K562 (cell line): ENCODE data around the gene ZMAT2. TPM values are rescaled to one million over a fixed set of nuclear protein-coding genes. Genes with fewer than 3 reads are reported as not detected.

Source experiments
- ATAC-seq: fragments of 200-7000 bp; cut with Tn5 transposase; 3 replicates; pipeline ENCODE4 v1.9.1; 2020; ENCODE audit warnings: moderate library complexity
- BruUV-seq: library from RNA; stranded (reverse); fragments of 400-500 nt; replicated peaks from 2 replicates; lab custom pipeline; 2021; lab: Mats Ljungman, UMichigan
- CTCF ChIA-PET: fragments of 300-600 bp; formaldehyde crosslinking; extraction: SDS; loops from one replicate; lab custom pipeline; 2021; ENCODE audit warnings: low intra/inter-chr PET ratio; lab: Yijun Ruan, JAX
- POLR2A ChIA-PET: fragments of 300-600, 350-650 bp; sonication (Branson Sonifier 250); formaldehyde crosslinking; extraction: SDS; loops from one replicate; lab custom pipeline; 2021; ENCODE audit warnings: antibody characterized with exemption, inconsistent platforms; lab: Yijun Ruan, JAX
- DNase-seq, 4 experiments: peaks; one replicate each; pipeline versions ENCODE4 v3.0.0 to v3.0.0-alpha.2; 2011 to 2018; ENCODE audit warnings: low spot score in 3 of 4, mixed read lengths in 3 of 4; ENCODE audit errors: extremely low read depth in 1 of 4
- FAIRE-seq: peaks from 2 replicates; lab custom pipeline; 2011; peaks lifted over from hg19 to GRCh38; lab: Jason Lieb, UNC
- H2AFZ ChIP-seq: 2 replicates; pipeline ENCODE4 v1.6.0; 2011; ENCODE audit warnings: low read depth, low read length, control low read depth, inconsistent platforms
- H3K27ac ChIP-seq: fragments of 200-600 bp; 3 replicates; pipeline ENCODE4 v1.8.0; 2011; ENCODE audit warnings: low read depth, mild to moderate bottlenecking, control low read depth, inconsistent platforms, low read length, moderate library complexity, mixed read lengths; ENCODE audit errors: extremely low read depth
- H3K27me3 ChIP-seq, 2 experiments: fragments of 300-600 bp in 1 of 2; 2 replicates in 1 of 2; 3 replicates in 1 of 2; pipeline versions ENCODE4 v1.6.0 to v1.8.0; 2011; ENCODE audit warnings: inconsistent platforms in 2 of 2, low read length in 2 of 2, mild to moderate bottlenecking in 1 of 2, mixed read lengths in 1 of 2, moderate library complexity in 1 of 2; ENCODE audit not compliant: control insufficient read depth in 2 of 2, insufficient read depth in 2 of 2
- H3K36me3 ChIP-seq: fragments of 300-600 bp; 3 replicates; pipeline ENCODE4 v1.8.0; 2011; ENCODE audit warnings: mild to moderate bottlenecking, low read length, inconsistent platforms; ENCODE audit not compliant: control insufficient read depth, insufficient read depth
- H3K4me1 ChIP-seq, 2 experiments: fragments of 200-600 bp in 1 of 2; replicated peaks in 1 of 2; 2 replicates in 1 of 2; 3 replicates in 1 of 2; pipeline versions ENCODE4 v1.5.1 to v1.8.0; 2011; ENCODE audit warnings: inconsistent platforms in 2 of 2, low read length in 2 of 2, mild to moderate bottlenecking in 1 of 2, mixed read lengths in 1 of 2, moderate library complexity in 1 of 2; ENCODE audit not compliant: control insufficient read depth in 2 of 2, insufficient read depth in 2 of 2
- H3K4me2 ChIP-seq: 2 replicates; pipeline ENCODE4 v1.6.1; 2011; ENCODE audit warnings: low read length, control low read depth, inconsistent platforms, mixed read lengths; ENCODE audit not compliant: insufficient read depth
- H3K4me3 ChIP-seq: fragments of 200-600 bp; sonication (generic), shearing (Covaris generic); 2 replicates; pipeline ENCODE4 v1.5.1; 2016; ENCODE audit warnings: control low read depth, inconsistent platforms
- H3K79me2 ChIP-seq: fragments of 200-600 bp; 3 replicates; pipeline ENCODE4 v1.8.0; 2011; ENCODE audit warnings: low read length, inconsistent platforms; ENCODE audit not compliant: control insufficient read depth, insufficient read depth
- H3K9ac ChIP-seq, 2 experiments: 2 replicates each; pipeline versions ENCODE4 v1.6.0 to v1.6.1; 2011; ENCODE audit warnings: low read depth in 2 of 2, low read length in 2 of 2, control low read depth in 1 of 2, inconsistent platforms in 1 of 2, mild to moderate bottlenecking in 1 of 2, mixed read lengths in 1 of 2; ENCODE audit not compliant: insufficient read depth in 1 of 2
- H3K9me1 ChIP-seq: one replicate; pipeline ENCODE4 v1.6.0; 2011; ENCODE audit warnings: inconsistent platforms, mild to moderate bottlenecking, low read length, moderate library complexity; ENCODE audit not compliant: control insufficient read depth, insufficient read depth
- H3K9me3 ChIP-seq: replicated peaks from 2 replicates; pipeline ENCODE4 v1.5.1; 2011; ENCODE audit warnings: low read depth, low read length, inconsistent platforms; ENCODE audit not compliant: control insufficient read depth, insufficient read depth
- H4K20me1 ChIP-seq: replicated peaks from 2 replicates; pipeline ENCODE4 v1.6.1; 2011; ENCODE audit warnings: low read length, inconsistent platforms, mixed read lengths; ENCODE audit not compliant: control insufficient read depth, insufficient read depth
- FUS ChIP-seq: fragments of 200-400 bp; formaldehyde crosslinking; optimal IDR thresholded peaks from 2 replicates; pipeline ENCODE3; 2017; ENCODE audit warnings: low read depth, low read length
- KAT7 ChIP-seq: sonication (generic); formaldehyde crosslinking; IDR thresholded peaks from 2 replicates; pipeline ENCODE4 v1.8.0; 2022; ENCODE audit warnings: missing genetic modification reagents, mild to moderate bottlenecking, borderline replicate concordance
- POLR2G ChIP-seq: fragments of 200-400 bp; formaldehyde crosslinking; IDR thresholded peaks from 2 replicates; pipeline ENCODE4 v1.6.1; 2017; ENCODE audit warnings: low read depth, mild to moderate bottlenecking, antibody characterized with exemption, low read length, moderate library complexity
- RBFOX2 ChIP-seq: fragments of 200-400 bp; formaldehyde crosslinking; IDR thresholded peaks from 2 replicates; pipeline ENCODE4 v1.6.1; 2017; ENCODE audit warnings: low read depth, mild to moderate bottlenecking, low read length, moderate library complexity
- SNIP1 ChIP-seq: fragments of 450-650 bp; IDR thresholded peaks from 2 replicates; pipeline ENCODE4 v1.7.1; 2017; ENCODE audit warnings: low read depth, mild to moderate bottlenecking
- TAF15 ChIP-seq: fragments of 200-400 bp; formaldehyde crosslinking; IDR thresholded peaks from 2 replicates; pipeline ENCODE4 v1.6.1; 2017; ENCODE audit warnings: mild to moderate bottlenecking, low read depth, low read length, moderate library complexity
- ZBTB33 ChIP-seq: sonication (generic); formaldehyde crosslinking; IDR thresholded peaks from 2 replicates; pipeline ENCODE4 v1.8.1; 2023; ENCODE audit warnings: mild to moderate bottlenecking, missing genetic modification reagents
- WGBS: fragments of 100-300 bp; shearing (Covaris generic); methylation state at CpG from one replicate; pipeline ENCODE4 v1.1.6; 2016; ENCODE audit warnings: low coverage, mixed read lengths; ENCODE audit not compliant: insufficient coverage; ENCODE audit errors: missing lambda C conversion rate; 5-methylcytosine and 5-hydroxymethylcytosine counted together
- in situ Hi-C: fragments of 300-500 bp; cut with MboI; formaldehyde crosslinking; loops from 4 replicates; pipeline ENCODE4 v1.15.0; 2018; ENCODE audit warnings: inconsistent platforms, mixed read lengths
- intact Hi-C: fragments of 100-400 bp; cut with micrococcal nuclease; formaldehyde crosslinking; loops from 2 replicates; pipeline ENCODE4 v1.14.2; 2022
- polyA plus RNA-seq, 8 experiments: library from polyadenylated mRNA; depleted of rRNA in 4 of 8; stranded (reverse) in 5 of 8; unstranded in 3 of 8; fragments of >200 nt; fragmentation: Nextera tagmentation in 2 of 8; fragmentation: Illumina TruSeq in 1 of 8; extraction: Ambion mirVana in 2 of 8; extraction: Trizol in 1 of 8; gene quantifications; 2 replicates each; pipeline versions ENCODE4 v1.2.1 to v1.2.3, GENCODE V29; 2011 to 2014; ENCODE audit warnings: inconsistent platforms in 1 of 8, missing spikeins in 1 of 8
- total RNA-seq, 7 experiments: library from RNA; depleted of rRNA in 6 of 7; stranded (reverse); fragments of >200 nt in 6 of 7; fragmentation: Illumina TruSeq in 2 of 7; extraction: Trizol in 2 of 7; gene quantifications; 2 replicates each; pipeline versions ENCODE4 v1.2.1 to v1.2.3, GENCODE V29; 2011 to 2021; ENCODE audit warnings: low replicate concordance in 1 of 7
- TF ChIP-seq, protein P1 (sequence below): fragments of 200-800 bp; sonication (Bioruptor generic); IDR thresholded peaks from 2 replicates; pipeline ENCODE4 v1.6.1; 2016; ENCODE audit warnings: missing genetic modification characterization, missing compliant biosample characterization

Gene ZMAT2
- total and polyA plus RNA-seq, 9 of the 15 experiments (the other 6 are each of a cell fraction or from before 2014, with no cell fraction given) = 44.2 to 101 (median 69.2) TPM

DNA sequence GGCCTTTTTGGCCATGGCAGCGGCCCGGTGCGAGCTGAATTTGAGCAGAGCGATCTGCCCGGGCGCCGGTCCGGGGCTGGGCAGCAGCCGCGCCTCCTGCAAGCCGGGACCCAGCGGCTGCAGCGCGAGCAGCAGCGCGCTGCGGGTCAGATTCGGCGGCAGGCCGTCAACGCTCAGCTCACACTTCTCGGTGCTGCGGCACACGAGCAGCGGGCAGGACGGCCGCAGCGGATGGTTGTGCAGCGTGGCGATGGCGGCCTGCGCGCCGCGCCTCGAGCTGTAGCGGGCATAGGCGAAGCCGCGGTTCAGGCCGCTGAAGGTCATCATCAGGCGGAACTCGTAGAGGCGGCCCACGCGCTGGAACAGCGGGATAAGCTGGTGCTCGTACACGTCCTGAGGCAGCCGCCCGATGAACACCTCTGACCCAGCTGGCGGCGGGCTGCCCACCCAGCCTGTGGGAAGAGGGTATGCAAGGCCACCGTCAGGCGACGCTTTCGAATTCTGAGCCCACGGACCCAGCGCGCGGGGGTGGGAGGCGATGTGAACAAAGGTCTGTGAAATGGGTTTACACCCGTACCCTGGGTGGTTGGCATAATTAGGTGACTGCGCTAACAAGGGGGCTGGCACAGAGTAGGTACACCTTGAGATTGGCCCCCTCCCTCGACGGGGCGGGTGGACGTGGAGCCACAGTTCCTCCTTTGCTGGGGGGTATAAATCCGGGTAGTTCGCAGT, 27.6 kb upstream of the ZMAT2 start:
- peaks cover 0 to 16% of the 10 kb centered on the region in 2 experiments; a peak in 3 of 5 replicates for H3K4me1 ChIP-seq
- in situ Hi-C loops = no loop called here
- ATAC-seq = peak; percentile 4; the same call in 2 of the 3 replicates

More for the DNA sequence above, 27.6 kb upstream of the ZMAT2 start:
- Histone ChIP-seq H3K27ac (no peak overlapping the region), H3K9me1 (no peaks in the 10 kb centered on the region), H3K79me2 (peaks cover 6% of the 10 kb centered on the region; the same call in 2 of the 3 replicates), H3K9me3 (no peaks in the 10 kb centered on the region), H3K4me2 (no peak overlapping the region), H4K20me1 (no peaks in the 10 kb centered on the region), H2AFZ (no peak overlapping the region), H3K36me3 (peaks cover 91% of the 10 kb centered on the region), H3K9ac (no peak overlapping the region), H3K4me3 (no peak overlapping the region), H3K27me3 (no peaks in the 10 kb centered on the region)
- DNase-seq (peak in 1 of 4 experiments; percentile 27), FAIRE-seq (no peak)
- TF ChIP-seq, protein P1, sequence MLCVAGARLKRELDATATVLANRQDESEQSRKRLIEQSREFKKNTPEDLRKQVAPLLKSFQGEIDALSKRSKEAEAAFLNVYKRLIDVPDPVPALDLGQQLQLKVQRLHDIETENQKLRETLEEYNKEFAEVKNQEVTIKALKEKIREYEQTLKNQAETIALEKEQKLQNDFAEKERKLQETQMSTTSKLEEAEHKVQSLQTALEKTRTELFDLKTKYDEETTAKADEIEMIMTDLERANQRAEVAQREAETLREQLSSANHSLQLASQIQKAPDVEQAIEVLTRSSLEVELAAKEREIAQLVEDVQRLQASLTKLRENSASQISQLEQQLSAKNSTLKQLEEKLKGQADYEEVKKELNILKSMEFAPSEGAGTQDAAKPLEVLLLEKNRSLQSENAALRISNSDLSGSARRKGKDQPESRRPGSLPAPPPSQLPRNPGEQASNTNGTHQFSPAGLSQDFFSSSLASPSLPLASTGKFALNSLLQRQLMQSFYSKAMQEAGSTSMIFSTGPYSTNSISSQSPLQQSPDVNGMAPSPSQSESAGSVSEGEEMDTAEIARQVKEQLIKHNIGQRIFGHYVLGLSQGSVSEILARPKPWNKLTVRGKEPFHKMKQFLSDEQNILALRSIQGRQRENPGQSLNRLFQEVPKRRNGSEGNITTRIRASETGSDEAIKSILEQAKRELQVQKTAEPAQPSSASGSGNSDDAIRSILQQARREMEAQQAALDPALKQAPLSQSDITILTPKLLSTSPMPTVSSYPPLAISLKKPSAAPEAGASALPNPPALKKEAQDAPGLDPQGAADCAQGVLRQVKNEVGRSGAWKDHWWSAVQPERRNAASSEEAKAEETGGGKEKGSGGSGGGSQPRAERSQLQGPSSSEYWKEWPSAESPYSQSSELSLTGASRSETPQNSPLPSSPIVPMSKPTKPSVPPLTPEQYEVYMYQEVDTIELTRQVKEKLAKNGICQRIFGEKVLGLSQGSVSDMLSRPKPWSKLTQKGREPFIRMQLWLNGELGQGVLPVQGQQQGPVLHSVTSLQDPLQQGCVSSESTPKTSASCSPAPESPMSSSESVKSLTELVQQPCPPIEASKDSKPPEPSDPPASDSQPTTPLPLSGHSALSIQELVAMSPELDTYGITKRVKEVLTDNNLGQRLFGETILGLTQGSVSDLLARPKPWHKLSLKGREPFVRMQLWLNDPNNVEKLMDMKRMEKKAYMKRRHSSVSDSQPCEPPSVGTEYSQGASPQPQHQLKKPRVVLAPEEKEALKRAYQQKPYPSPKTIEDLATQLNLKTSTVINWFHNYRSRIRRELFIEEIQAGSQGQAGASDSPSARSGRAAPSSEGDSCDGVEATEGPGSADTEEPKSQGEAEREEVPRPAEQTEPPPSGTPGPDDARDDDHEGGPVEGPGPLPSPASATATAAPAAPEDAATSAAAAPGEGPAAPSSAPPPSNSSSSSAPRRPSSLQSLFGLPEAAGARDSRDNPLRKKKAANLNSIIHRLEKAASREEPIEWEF = no peak
- TF ChIP-seq ZBTB33 (CRISPR knock-in tag) (peak; percentile 98), KAT7 (CRISPR knock-in tag) (no peak), TAF15 (no peak), POLR2G (peak; percentile 75), RBFOX2 (peak; percentile 49; the same call in 1 of the 2 replicates), SNIP1 (no peak), FUS (peak; percentile 22)
- CTCF ChIA-PET = no interaction called here
- BruUV-seq = no TSS peak
- POLR2A ChIA-PET = interaction anchor here (0.7 to 3.6 kb wide), 5 partner anchors 17 to 106 kb away, joined by 3 to 12 read pairs (median 3); partner anchors contain the start of genes HARS1 and HARS2
- intact Hi-C loops = no loop called here
- WGBS = 96% methylated on average over 27 of the region's 70 CpGs
